Stimulated activated CD4-positive, alpha-beta T cell treated with anti-CD3 and anti-CD28 coated beads, Interleukin-12 subunit alpha, Interleukin-12 subunit beta, amount 100 ng/mL, for 48 hours (primary cell): Measurements from ENCODE around the gene SLC6A8.
"Not testable (repeated sequence)": the region's sequence is repeated elsewhere in the genome, so short reads cannot be mapped to it uniquely, and the experiment has no call there.

ENCODE experiments used
- DNase-seq, 3 donors: peaks; one replicate each; pipeline ENCODE4 v3.0.0-alpha.2; 2020; ENCODE audit warnings: low read depth in 2 of 3, low spot score in 1 of 3

The SLC6A8 gene

GRCh38 chrX:153745067-153745433, 57.3 kb downstream of the SLC6A8 start:
- DNase-seq = not testable (repeated sequence)
